ENCODE measurements around the gene TPRG1.

DNA sequence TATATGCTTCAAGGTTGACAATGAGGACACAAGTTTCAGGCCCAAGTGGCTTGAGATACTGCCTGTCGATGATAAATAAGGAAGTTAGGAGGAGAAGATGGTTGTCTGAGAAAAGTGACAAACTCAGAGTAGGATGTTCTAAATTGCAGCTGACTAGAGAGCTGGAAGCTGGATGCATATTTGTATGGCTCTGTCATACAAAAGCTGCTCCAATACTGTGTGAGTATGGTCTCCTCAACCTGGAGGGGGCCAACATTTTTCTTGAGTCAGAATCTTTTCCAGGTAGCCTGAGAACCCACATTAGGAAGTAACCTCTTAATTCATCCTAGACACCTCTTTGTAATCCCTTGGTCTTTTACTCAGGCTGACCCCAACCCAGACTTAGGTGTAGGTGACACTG, 28.4 kb upstream of the TPRG1 start:
- TF ChIP-seq POLR2A (IDR thresholded peaks at IDR 0.05) = no peak
- no peak for TF ChIP-seq CTCF (IDR thresholded peaks at IDR 0.05)
- TF ChIP-seq EP300 (IDR thresholded peaks at IDR 0.05) = no peak
